Thoracic aorta (tissue), 2 donors: ENCODE measurements around the gene DOCK11. TPM values are rescaled to one million over a fixed set of nuclear protein-coding genes. Genes with fewer than 3 reads are reported as not detected.

ENCODE experiments used
- ATAC-seq: fragments of 150-250 bp; one replicate; pipeline ENCODE4 v1.8.0; 2017; ENCODE audit warnings: low read depth; ENCODE audit not compliant: insufficient number of reproducible peaks, low FRiP score
- DNase-seq: peaks from one replicate; pipeline ENCODE4 v3.0.0-alpha.2; 2020; ENCODE audit warnings: low spot score
- H3K27ac ChIP-seq, 2 donors: fragments of 200-600 bp; sonication (generic); 1 replicate in 1 of 2; 2 replicates in 1 of 2; pipeline ENCODE4 v1.5.1; 2016; ENCODE audit warnings: mild to moderate bottlenecking in 2 of 2, moderate library complexity in 2 of 2
- H3K27me3 ChIP-seq: fragments of 200-600 bp; sonication (generic); replicated peaks from 2 replicates; pipeline ENCODE4 v1.6.0; 2016; ENCODE audit warnings: mild to moderate bottlenecking; ENCODE audit not compliant: insufficient read depth
- H3K36me3 ChIP-seq: fragments of 200-600 bp; sonication (generic); one replicate; pipeline ENCODE4 v1.5.1; 2016
- H3K4me1 ChIP-seq, 2 donors: fragments of 200-600 bp; sonication (generic); 1 replicate in 1 of 2; 2 replicates in 1 of 2; pipeline versions ENCODE4 v1.5.1 to v1.6.0; 2016; ENCODE audit warnings: low read depth in 2 of 2, mild to moderate bottlenecking in 1 of 2; ENCODE audit not compliant: control insufficient read depth in 1 of 2
- H3K4me3 ChIP-seq: fragments of 200-600 bp; sonication (generic); 2 replicates; pipeline ENCODE4 v1.5.1; 2016; ENCODE audit warnings: mild to moderate bottlenecking
- H3K9me3 ChIP-seq: fragments of 200-600 bp; sonication (generic); 2 replicates; pipeline ENCODE4 v1.5.1; 2016
- CTCF ChIP-seq: fragments of 200-600 bp; sonication (generic); IDR thresholded peaks from one replicate; pipeline ENCODE4 v1.5.1; 2019; ENCODE audit warnings: antibody characterized with exemption
- total RNA-seq, 2 donors: library from RNA; depleted of rRNA; stranded (reverse); fragments of >200 nt; gene quantifications; one replicate each; pipeline versions ENCODE4 v1.1.0 to v1.2.3, GENCODE V29; 2016

DOCK11 gene
- total RNA-seq, 2 donors from 2014 or later = 30.6 to 45.8 TPM

DNA sequence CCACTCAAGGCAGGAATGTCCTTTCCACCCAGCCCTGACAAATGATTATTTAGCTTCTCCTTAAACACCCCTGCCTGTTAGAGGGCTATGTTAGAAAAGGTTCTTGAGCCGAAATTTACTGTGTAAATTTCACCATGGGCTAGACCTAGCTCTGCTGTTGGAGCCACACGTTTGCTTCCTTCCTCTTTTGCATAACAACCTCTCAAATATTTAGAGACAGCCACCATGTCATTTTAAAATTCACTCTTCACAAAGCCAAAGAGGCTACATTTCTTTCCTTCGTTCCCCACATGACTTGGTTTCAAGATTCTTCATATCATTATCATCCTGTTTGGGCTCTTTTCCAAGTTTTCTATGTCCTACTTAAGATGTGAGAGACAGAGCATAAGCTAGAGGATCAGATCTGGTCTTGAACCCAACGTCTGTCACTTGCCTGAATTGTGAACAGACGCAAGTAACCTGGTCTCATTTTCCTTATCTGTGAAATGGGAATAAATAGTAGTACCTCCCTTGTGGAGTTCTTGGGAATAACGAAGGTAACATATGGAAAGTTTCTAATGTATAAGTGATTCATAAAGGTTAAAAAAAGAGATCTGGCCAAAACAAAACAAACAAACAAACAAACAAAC is 6.7 kb downstream of the DOCK11 start:
- DNase-seq = no peak
- H3K4me3 ChIP-seq = no peak overlapping the region
- TF ChIP-seq CTCF = no peak
- H3K27ac ChIP-seq = no peak overlapping the region
- no peaks in the 10 kb centered on the region for H3K36me3 ChIP-seq
- peaks cover 3 to 24% of the 10 kb centered on the region in 2 donors for H3K4me1 ChIP-seq
- H3K9me3 ChIP-seq = no peaks in the 10 kb centered on the region
- H3K27me3 ChIP-seq = no peaks in the 10 kb centered on the region
- ATAC-seq = no peak

DNA sequence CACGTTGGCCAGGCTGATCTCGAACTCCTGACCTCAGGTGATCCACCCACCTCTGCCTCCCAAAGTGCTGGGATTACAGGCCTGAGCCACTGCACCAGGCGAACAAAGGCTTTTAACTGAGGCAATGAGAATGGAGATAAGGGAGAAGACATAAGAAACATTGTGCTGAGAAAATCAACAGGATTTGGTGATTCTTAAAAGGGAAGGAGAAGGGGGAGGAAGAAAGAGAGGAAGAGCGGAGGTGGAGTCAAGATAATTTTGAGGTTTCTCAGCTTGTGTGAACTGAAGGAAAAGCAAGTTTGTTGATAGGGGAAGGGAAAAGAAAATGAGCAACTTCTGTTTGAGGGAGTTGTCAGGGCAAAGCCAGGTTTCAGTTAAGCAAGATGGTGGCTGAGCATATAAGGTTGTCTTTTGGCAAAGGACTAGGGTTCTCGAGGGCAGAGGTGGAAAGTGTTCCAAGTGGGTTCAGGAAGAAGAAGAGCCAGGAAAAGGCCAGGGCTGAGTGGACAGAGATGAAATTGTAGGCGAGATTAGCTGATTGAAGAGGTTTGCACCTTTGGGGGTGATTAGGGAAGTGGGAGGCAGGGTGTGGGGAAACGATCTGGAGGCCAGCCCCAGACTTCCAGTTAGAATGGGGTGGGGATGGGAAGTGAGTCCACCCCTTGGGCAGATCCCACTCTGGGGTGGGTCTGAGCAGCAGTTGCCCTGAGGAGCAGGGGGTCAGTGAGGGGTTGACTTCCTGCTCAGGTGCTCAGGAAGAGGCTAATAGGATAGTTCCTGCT is 7.8 kb downstream of the DOCK11 start:
- Histone ChIP-seq H3K36me3 (no peaks in the 10 kb centered on the region), H3K4me3 (no peak overlapping the region), H3K27ac (no peak overlapping the region), H3K27me3 (no peaks in the 10 kb centered on the region), H3K4me1 (peaks cover 5 to 36% of the 10 kb centered on the region in 2 donors), H3K9me3 (no peaks in the 10 kb centered on the region)
- ATAC-seq = no peak
- no peak for DNase-seq
- no peak for TF ChIP-seq CTCF

DNA sequence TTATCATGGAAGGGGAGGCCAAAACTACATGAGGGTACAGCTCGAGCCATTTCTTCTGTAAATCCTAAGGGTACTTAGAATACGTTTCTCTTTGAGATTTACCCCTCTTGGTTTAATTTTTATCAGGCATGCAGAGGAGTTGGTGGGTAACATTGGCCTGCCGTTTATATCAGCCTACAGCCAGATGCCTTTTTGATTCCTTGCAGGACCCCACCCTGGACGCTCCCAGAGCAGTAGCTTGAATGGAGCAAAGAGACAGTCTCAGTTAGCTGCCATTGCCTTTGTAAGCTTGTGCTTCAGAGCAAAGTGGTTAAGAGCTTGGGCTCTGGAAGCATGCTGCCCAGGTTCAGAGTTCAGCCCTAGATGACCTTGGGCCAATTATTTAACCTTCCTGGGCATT is 9.0 kb downstream of the DOCK11 start:
- Histone ChIP-seq H3K4me3 (no peak overlapping the region), H3K9me3 (no peaks in the 10 kb centered on the region), H3K27me3 (no peaks in the 10 kb centered on the region), H3K36me3 (no peaks in the 10 kb centered on the region), H3K27ac (no peak overlapping the region), H3K4me1 (peaks cover 8 to 38% of the 10 kb centered on the region in 2 donors)
- no peak for TF ChIP-seq CTCF
- DNase-seq (no peak), ATAC-seq (no peak)

DNA sequence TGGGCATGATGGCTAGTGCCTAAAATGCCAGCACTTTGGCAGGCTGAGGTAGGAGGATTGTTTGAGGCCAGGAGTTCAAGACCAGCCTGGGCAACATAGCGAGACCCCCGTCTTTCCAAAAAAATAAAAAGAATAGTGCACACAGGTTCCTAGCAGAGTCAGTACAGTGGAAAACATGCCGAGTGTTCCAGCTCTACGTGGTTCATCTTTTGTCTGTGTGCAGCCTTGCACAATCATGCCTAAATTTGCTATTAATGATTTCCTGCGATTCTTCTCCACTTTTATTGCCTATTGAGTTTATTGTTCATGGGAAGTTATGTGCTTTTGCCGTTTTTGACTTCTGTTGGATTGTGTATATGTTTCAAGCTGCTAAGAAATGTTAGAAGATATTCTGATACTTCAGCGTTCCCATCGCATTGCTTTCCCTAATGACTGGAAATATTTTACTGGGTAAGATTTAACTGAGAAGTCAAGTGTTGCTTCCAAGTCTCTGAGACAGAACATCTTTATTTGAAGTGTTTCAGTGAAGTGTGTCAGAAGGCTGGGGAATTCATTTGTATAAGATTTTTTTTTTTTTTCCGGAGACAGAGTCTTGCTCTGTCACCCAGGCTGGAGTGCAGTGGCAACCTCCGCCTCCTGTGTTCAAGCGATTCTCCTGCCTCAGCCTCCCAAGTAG is 11.3 kb downstream of the DOCK11 start:
- Histone ChIP-seq H3K36me3 (no peaks in the 10 kb centered on the region), H3K4me1 (peaks cover 10 to 53% of the 10 kb centered on the region in 2 donors), H3K27ac (no peak overlapping the region), H3K4me3 (no peak overlapping the region), H3K9me3 (no peaks in the 10 kb centered on the region), H3K27me3 (no peaks in the 10 kb centered on the region)
- DNase-seq = no peak
- TF ChIP-seq CTCF = no peak
- ATAC-seq = no peak

DNA sequence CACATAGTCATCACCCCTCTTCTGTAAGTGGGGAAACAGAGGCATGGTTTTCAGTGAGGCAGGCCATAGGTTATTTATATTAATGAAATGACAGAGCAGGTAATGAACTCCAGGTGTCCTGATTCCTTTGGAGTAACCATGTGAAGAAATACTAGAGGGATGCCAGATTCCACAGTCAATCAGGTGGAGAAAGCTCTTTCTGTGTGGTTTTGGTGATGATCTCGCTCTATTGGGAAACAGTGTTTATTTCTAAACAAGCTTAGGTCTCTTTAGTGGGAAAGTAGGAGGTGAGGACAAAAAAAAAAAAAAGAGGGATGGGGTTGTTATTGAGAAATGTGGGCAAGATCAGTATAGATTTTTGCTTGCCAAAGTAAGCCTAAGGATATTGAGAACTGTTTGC is 12.2 kb downstream of the DOCK11 start:
- no peaks in the 10 kb centered on the region for H3K27me3 ChIP-seq
- no peak overlapping the region for H3K4me3 ChIP-seq
- TF ChIP-seq CTCF = no peak
- no peak for DNase-seq
- no peaks in the 10 kb centered on the region for H3K36me3 ChIP-seq
- peaks cover 16 to 61% of the 10 kb centered on the region in 2 donors for H3K4me1 ChIP-seq
- ATAC-seq = no peak
- no peaks in the 10 kb centered on the region for H3K9me3 ChIP-seq
- H3K27ac ChIP-seq = peak overlapping the region in 1 of 2 donors; percentile 81
